G401 (cell line): ENCODE results near the gene ATP9A. TPM values are rescaled to one million over a fixed set of nuclear protein-coding genes. Genes with fewer than 3 reads are reported as not detected.
"Not testable (repeated sequence)": the region's sequence is repeated elsewhere in the genome, so short reads cannot be mapped to it uniquely, and the experiment has no call there.

Experiments
- DNase-seq: peaks from one replicate; pipeline ENCODE4 v3.0.0-alpha.2; 2015; ENCODE audit warnings: low spot score
- in situ Hi-C: cut with HindIII; loops from 2 replicates; pipeline ENCODE4 v1.10.0; 2016; ENCODE audit warnings: low sequenced_read_pairs, mixed read lengths
- total RNA-seq: library from RNA; depleted of rRNA; stranded (reverse); fragments of >200 nt; shearing (Covaris generic); gene quantifications from 2 replicates; pipeline ENCODE4 v1.2.3, GENCODE V29; 2014

The ATP9A gene
- total RNA-seq, 1 experiment from 2014 or later = 15.7 TPM

DNA sequence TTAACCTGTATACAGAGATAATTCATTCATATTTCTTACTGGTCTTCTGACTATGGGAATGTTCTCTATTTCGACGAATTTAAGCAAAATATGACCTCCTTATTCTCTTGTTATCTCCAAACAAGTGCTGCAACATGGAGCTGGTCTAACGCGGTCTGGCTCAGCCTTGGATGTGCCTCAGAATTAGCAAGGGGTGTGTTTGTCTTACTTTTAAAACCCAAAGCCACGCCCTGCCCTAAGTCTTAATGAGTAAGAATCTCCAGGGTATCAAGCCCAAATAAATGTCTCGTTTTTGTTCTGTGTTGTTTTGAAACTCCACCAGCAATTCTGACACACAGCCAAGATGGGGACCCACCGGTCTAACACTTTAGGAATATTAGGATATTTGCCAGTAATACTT, 99.2 kb downstream of the ATP9A start:
- in situ Hi-C loops = no loop called here
- DNase-seq = no peak

DNA sequence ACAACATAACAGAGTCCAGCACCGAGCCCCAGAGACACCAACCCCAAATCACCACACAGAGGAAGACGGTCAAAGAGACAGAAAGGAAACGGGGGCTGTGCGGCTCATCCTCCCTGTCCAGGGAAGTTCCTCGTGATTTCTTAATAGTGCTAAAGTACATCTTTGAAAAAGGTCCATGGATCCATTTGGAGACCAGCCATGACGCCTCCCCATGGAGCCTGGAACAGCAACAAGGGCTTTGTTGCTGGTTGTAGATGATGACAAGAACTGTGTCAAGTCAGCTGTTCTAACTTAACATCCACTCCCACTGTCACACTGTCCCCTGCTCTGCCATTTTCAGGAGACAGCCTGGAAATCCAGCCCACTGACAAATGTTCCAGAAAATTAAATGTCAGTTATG, 99.7 kb downstream of the ATP9A start:
- DNase-seq = no peak
- in situ Hi-C loops = no loop called here

DNA sequence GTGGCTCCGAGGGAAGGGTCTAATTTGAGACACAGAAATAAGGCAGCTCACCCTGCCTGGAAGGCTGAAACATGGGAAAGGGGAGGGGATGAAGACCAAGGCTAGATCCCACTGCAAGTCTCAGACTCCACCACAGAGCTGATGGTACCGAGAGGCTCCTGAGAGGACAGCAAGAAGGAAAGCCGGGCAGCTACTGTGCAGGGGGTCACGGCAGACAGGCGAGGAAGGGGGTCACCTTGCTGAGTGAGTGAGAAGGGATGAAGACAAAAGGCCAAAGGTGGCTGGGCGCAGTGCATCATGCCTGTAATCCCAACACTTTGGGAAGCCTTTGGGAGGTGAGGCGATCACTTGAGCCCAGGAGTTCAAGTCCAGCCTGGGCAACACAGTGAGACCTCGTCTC, 100.7 kb downstream of the ATP9A start:
- no peak for DNase-seq
- in situ Hi-C loops = no loop called here

DNA sequence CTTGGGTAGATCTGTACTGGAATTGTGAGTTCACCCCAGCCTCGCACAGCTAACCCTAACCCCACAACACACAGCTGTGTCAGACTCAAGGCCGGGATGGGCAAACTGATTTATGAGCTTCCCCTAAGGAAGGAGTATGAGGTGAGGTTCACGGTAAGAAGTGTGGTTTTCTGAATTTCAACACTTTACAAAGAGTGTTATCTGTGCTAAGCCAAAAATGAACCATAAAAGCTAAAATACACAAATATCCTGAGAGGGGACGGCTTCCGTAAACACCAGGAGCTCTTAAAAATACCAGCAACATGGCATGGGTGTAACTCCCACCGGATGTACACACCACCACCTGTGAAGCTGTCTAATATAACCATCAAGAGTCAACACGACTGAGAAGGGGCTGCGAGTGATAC, 101.2 kb downstream of the ATP9A start:
- no peak for DNase-seq
- in situ Hi-C loops = no loop called here

DNA sequence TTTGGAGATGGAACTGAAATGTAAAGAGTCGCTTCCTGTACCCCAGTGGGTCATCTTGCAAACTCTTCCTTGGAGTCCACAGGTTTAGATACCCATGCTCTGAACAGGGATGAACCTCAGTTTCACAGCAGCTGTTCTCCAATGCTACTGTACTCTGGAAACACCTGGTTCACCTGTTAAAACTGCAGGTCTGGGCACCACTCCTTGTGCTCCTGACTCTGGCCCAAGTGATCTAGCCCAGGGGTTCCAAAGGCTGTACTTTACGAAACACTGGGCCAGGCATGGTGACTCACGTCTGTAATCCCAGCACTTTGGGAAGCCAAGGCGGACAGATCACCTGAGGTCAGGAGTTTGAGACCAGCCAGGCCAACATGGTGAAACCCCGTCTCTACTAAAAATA, 102.1 kb downstream of the ATP9A start:
- in situ Hi-C loops = no loop called here
- DNase-seq = no peak

DNA sequence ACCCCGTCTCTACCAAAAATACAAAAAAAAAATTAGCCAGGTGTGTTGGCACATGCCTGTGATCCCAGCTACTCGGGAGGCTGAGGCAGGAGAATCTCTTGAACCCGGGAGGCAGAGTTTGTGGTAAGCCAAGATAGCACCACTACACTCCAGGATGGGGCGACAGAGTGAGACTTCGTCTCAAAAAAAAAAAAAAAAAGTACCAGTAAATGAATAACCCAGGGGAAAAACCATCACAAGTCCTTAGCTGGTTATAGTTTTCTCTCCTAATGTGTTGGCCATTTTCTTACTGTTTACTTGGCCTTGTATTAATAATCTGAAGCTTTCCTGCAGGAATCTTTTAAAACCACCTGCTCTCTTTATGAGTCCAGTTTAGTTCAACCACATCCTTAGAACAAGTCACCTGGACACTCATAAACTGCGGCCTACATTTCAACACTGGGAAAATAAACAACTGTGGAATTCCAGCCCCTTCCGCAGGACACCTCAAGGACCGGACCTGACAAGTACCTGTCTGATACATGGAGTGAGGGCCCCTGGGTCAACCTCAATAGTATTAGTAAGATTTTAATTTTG, 102.6 kb downstream of the ATP9A start:
- in situ Hi-C loops = no loop called here
- DNase-seq = no peak

DNA sequence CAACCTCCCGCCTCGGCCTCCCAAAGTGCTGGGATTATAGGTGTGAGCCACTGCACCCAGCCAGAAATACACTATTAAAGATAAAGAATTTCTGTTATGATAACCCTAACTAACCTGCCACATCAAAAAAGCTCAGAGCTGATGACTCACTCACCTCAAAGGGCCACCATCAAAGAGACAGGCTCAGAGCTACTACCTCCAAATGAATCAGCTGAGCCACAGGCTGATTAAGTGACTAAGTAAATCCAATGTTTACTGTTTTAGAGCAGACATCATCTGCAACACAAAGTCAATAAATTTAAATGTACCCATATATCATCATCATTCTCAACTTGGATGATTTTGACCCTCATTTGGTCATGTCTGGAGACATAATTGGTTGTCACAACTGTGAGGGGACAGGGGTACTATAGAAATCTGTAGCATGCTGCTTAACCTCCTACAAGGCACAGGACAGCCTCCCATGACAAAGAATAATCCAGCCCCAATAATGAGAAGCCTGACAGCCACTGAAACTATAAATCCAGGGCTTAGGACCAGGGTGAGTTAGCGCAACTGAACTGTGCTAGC, 106.5 kb downstream of the ATP9A start:
- no peak for DNase-seq

DNA sequence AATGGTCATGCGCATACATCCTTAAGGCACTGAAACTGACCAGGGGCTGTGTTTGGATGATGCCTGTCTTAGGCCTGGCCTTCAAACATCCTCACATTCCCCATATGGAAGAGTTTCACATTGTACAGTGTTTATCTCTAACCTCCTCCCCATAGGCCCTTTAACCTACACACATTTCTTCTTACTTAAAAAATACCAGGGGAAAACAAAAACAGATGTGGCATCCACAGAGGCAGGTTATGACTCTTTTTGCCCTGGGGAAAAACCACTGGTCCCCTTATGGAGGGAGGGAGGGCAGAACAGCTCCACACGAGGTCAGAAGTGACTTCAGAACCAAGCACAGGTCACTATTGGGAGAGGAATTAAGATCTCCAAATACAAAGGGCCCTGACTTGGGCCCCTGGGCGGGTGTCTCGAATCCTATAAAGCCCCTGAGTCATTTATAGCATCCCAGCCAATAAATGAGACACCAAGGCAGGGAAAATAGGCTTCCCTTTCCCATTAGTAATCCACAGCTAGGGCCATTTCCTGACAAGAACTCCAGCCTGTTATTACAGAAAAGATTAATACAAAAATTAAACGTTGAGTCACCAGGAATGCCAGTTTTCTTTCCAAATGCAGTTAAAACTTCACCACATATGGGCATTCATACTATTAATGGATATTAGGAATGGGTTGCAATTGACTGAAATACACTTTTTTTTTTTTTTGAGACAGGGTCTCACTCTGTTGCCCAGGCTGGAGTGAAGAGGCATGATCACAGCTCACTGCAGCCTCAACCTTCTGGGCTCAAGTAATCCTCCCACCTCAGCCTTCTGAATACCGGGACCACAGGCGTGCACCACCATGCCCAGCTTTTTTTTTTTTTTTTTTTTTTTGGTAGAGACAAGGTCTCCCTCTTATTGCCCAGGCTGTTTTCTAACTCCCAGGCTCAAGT, 107.2 kb downstream of the ATP9A start:
- DNase-seq = no peak
- in situ Hi-C loops = no loop called here

More for the DNA sequence above, 106.5 kb downstream of the ATP9A start:
- in situ Hi-C loops = no loop called here

DNA sequence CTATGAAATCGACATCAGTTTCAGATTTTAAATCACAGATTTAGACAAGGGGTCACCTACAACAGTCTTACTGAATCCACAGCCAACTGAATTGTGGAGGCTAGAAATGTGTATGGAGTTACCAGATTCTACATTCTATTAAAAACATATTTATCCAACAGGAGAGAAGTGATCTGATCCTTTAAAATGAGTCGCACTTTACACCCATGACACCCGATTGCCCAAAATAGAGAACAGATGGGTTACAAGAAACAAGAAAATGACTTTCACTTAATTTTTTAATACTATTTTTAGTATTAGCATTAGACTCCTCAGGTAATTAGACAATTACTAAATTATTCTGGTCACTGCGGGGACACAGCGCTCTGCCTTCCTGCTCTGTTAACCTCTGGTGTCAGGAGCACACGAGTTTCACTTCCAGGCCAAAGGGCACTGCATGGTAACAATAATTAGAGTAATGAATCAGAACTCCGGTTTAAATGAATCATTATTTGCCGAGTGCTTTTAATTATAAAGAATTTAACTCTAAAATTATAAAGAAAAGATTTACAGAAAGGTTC, 108.6 kb downstream of the ATP9A start:
- no peak for DNase-seq
- in situ Hi-C loops = no loop called here

DNA sequence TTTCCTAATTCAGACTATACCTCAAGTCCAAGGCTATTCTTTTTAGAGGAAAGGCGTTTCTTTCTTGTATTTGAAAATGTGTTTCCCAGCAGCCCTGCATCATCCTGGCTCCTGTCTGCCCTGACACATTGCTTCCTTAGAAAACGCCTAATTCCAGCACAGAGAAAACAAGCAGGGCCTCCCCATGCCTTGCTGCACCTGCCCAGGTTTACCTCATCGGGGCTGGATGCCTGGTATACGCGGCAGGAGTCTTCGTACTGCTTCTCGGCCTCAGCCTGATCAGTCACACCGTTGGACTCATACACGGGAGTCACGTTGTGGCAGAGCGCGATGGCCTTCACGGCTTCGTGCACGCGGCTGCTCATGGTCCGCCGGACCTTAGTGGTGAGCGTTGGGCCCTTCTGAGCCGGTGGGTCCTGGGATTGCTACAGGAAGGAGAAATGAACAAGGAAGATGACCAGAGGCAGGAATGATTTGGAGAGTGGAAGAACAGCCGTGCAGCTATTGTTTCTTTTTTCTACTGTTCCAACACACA, 111.4 kb downstream of the ATP9A start:
- in situ Hi-C loops = no loop called here
- peak; percentile 74 for DNase-seq

DNA sequence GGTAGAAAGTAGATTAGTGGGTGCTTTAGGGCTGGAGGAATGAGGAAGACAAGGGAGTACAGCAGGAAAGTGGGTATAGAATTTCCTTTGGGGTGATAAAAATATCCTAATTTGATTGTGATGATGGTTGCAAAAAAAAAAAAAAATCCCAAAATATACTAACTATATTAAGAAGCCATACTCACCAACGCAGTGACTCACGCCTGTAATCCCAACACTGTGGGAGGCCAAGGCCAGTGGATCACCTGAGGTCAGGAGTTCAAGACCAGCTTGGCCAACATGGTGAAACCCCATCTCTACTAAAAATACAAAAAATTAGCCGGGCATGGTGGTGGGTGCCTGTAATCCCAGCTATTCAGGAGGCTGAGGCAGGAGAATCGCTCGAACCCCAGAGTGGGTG, 112.1 kb downstream of the ATP9A start:
- in situ Hi-C loops, DNase-seq: not testable (repeated sequence)

DNA sequence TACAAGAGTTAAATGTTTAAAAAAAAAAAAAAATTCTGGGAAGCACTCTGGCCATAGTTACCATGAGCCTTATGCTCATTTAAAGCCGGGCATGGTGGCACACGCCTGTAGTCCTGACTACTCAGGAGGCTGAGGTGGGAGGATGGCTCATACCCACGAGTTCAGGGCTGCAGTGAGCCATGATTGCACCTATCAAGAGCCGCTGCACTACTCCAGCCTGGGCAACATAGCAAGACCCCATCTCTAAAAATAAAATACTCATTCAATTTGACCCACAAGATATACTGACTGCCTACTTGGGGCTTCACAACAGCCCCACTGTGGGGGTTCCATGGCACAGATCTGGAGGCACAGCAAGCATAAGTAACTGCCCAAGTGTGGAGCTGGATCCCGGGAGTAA, 113.7 kb downstream of the ATP9A start:
- in situ Hi-C loops = no loop called here
- DNase-seq = no peak

DNA sequence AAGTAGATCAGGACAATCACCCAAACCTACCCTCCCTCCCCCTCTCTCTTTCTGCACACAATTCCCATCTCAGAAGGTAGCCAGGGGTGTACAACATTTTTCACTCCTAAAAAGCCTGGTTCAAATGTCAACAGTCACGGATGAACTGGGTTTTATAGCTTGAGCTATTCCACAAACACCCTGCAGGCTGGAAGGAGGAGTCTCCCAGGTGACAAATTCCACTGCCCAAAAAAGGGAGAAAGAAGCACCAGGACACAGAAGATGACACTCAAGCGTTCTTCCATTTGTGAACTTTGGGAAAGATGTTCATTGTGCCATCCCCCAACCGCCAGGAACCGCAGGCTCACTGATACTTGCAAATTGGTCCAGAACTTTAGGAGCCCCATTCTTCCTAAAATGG, 114.1 kb downstream of the ATP9A start:
- in situ Hi-C loops = no loop called here
- no peak for DNase-seq

DNA sequence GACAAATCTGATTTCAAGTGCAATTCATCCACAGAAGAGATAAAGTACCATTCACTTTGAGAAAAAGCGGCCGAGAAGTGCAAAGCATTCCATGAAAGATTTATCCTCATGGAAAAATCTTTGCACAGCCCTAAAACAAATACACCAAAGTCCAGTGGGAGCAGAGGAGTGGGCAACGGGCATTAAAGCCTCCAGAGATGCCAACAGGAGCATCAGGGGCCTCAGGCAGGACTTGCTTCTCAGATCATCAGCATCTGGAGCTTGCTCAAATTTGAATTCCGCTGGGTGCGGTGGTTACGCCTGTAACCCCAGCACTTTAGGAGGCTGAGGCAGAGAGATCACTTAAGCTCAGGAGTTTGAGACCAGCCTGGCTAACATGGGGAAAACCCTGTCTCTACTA, 115.0 kb downstream of the ATP9A start:
- in situ Hi-C loops = no loop called here
- no peak for DNase-seq

DNA sequence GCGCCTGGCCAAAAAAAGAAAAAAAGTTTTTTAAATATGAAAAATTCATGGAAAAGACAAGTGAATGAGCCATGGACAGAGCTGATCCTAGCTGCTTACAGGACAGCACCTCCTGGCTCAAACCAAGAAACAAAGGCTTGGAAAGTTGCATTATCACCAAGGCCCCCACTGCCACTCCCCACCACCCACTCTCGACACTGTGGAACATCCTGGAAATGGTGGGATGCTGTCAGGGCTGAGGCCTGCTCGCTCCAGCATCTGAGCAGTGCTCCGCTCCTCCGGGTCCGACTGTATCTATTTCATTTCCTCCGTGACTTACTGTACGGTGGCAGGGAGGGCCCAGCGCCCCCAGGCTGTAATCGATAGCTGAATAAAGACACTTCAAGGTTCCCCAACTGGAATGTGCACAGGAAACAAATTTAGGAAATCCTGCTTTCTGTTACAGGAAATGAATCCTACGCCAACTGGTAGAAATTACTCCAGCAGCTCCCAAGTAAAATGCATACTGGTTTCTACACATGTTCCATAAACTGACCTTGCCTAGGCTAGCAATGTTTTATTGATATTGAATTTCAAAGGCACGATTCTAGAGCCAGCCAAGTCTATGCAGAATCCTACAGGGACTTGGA, 116.2 kb downstream of the ATP9A start:
- in situ Hi-C loops = no loop called here
- DNase-seq = no peak

DNA sequence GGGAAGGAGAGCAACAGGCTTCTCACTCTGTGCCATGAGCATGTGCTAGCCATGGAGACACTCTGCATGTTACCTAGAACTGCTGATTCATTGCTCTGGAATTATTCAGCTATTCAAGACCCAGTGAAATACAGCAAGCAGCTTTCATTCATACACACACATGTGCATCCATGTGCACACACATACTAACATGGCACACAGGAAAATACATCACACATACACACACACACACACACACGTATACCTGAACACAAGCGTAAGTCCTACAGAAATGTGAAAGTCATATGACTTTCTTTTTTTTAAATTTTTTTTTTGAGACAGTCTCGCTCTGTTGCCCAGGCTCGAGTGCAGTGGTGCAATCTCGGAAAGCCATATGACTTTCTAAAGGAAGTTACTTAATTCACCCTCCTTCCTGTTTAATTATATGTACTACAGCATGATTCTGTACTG, 117.5 kb downstream of the ATP9A start:
- in situ Hi-C loops = no loop called here
- no peak for DNase-seq

DNA sequence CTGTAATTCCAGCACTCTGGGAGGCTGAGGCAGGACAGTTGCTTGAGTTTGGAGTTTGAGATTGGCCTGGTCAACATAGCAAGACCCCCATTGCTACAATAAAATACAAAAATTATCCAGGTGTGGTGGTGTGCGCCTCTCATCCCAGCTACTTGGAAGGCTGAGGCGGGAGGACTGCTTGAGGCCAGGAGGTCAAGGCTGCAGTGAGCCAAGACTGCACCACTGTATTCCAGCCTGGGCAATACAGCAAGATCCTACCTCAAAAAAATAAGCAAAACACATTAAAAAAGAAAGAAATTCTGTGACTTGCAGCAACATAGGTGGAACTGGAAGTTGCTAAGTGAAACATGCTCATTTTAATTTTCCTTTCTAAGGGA, 119.6 kb downstream of the ATP9A start:
- in situ Hi-C loops = no loop called here
- no peak for DNase-seq

DNA sequence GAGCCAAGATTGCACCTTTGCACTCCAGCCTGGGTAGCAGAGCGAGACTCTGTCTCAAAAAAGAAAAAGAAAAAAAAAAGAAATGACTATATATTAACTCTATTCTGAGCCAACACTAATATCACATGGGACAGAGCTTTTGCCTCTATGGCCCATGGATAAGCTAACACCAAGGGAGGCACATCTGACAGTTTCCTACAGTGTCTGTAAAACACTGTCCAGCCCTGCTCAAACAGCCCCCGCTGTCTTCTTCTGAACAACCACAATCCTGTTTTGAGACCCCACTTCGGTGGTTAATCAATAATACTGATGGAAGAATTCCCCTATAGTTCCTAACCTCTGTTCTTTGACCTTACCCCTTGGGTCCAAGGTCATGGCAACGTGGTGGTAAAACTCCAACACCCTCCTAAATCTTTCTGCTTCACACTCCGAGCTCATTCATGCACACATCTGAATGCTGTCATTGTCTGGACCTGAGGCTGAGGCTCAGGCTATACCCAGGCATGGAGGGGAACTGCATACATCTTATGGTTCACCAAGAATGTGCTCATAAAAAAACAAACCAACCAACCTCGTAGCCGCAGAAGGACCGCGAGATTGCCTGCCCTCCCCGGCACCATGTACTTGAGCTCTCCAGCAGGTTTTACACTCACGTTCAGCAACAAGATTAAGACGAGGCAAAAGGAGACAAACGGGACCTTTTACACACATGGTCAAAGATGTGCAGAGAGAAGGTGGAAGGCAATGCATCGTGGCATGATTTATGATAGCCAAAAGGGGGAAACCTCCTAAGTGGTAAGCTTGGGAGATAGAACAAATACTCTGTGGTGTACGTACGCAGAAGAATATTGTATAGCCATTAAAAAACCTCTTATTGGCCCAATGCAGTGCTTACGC, 120.3 kb downstream of the ATP9A start:
- in situ Hi-C loops = no loop called here
- DNase-seq = no peak
